ENCODE measurements around the gene VAV1. TPM values are rescaled to one million over a fixed set of nuclear protein-coding genes. Genes with fewer than 3 reads are reported as not detected.

Gene VAV1
- total and polyA plus RNA-seq, 2 of the 13 experiments (the other 11 are each of a cell fraction or from before 2014, with no cell fraction given): not detected

DNA sequence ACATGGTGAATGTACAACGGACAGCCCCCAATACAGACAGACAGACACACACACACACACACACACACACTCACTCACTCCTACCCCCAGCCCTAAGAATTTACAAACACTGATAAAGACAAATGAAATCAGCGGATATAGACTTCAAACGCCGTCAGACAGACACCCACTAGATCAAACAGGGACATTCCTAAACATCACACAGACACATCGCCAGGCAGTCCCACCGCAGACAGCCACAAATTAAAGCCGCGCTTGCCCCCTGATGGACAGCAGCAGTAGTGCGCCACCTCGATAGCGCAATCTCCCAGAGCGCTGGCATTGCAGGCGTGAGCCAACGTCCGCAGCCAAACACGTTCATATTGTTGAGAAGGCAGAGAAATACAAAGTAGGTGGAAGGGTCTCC is 90.2 kb downstream of the VAV1 start (continued):
- TF ChIP-seq HMGXB3 (CRISPR knock-in tag; IDR thresholded peaks at IDR 0.05; ENCODE audit: borderline replicate concordance) (peak; percentile 53; the same call in 1 of the 2 replicates), MXD4 (CRISPR knock-in tag; IDR thresholded peaks at IDR 0.05) (no peak), ZNF546 (CRISPR knock-in tag; conservative IDR thresholded peaks at IDR 0.05) (no peak), HOXA3 (CRISPR knock-in tag; IDR thresholded peaks at IDR 0.05) (peak; percentile 49; the same call in 1 of the 2 replicates), CEBPG (CRISPR knock-in tag; IDR thresholded peaks at IDR 0.05) (peak; percentile 83), ZNF660 (CRISPR knock-in tag; IDR thresholded peaks at IDR 0.05; ENCODE audit: borderline replicate concordance, low read depth) (no peak), ZNF460 (CRISPR knock-in tag; IDR thresholded peaks at IDR 0.05; ENCODE audit: borderline replicate concordance) (no peak), KAT7 (CRISPR knock-in tag; IDR thresholded peaks at IDR 0.05; ENCODE audit: borderline replicate concordance) (no peak), ZNF350 (CRISPR knock-in tag; IDR thresholded peaks at IDR 0.05; ENCODE audit: borderline replicate concordance, low read depth) (no peak), TCF7 (IDR thresholded peaks at IDR 0.05; ENCODE audit: low read depth) (peak; percentile 31; the same call in 1 of the 2 replicates), RXRB (CRISPR knock-in tag; IDR thresholded peaks at IDR 0.05; ENCODE audit: borderline replicate concordance) (0 out of 2 replicates have a peak, but pooled peaks have one; percentile 35), KMT2A (CRISPR knock-in tag; IDR thresholded peaks at IDR 0.05) (no peak), MED13 (CRISPR knock-in tag; IDR thresholded peaks at IDR 0.05) (no peak), ZNF781 (CRISPR knock-in tag; IDR thresholded peaks at IDR 0.05; ENCODE audit: borderline replicate concordance, not compliant biosample characterization) (no peak), NRL (CRISPR knock-in tag; IDR thresholded peaks at IDR 0.05; ENCODE audit: borderline replicate concordance) (no peak), SKI (IDR thresholded peaks at IDR 0.05; ENCODE audit: partially characterized antibody) (peak; percentile 85), SMC3 (IDR thresholded peaks at IDR 0.05; ENCODE audit: low read length) (peak; percentile 55), KLF13 (CRISPR knock-in tag; IDR thresholded peaks at IDR 0.05) (no peak)
- TF ChIP-seq, protein P1, sequence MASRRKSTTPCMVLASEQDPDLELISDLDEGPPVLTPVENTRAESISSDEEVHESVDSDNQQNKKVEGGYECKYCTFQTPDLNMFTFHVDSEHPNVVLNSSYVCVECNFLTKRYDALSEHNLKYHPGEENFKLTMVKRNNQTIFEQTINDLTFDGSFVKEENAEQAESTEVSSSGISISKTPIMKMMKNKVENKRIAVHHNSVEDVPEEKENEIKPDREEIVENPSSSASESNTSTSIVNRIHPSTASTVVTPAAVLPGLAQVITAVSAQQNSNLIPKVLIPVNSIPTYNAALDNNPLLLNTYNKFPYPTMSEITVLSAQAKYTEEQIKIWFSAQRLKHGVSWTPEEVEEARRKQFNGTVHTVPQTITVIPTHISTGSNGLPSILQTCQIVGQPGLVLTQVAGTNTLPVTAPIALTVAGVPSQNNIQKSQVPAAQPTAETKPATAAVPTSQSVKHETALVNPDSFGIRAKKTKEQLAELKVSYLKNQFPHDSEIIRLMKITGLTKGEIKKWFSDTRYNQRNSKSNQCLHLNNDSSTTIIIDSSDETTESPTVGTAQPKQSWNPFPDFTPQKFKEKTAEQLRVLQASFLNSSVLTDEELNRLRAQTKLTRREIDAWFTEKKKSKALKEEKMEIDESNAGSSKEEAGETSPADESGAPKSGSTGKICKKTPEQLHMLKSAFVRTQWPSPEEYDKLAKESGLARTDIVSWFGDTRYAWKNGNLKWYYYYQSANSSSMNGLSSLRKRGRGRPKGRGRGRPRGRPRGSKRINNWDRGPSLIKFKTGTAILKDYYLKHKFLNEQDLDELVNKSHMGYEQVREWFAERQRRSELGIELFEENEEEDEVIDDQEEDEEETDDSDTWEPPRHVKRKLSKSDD (CRISPR knock-in tag; IDR thresholded peaks at IDR 0.05; ENCODE audit: low read depth): 0 out of 2 replicates have a peak, but pooled peaks have one; percentile 37
